KMS-11 (cell line): ENCODE results near the gene ADAM12.

ENCODE experiments used
- H2AFZ ChIP-seq: fragments of 200-600 bp; sonication (generic); 2 replicates; pipeline ENCODE4 v1.6.1; 2016; ENCODE audit warnings: antibody characterized with exemption, mixed run types, low read depth
- H3K27ac ChIP-seq: fragments of 200-600 bp; sonication (generic); 2 replicates; pipeline ENCODE4 v1.6.1; 2016; ENCODE audit warnings: mild to moderate bottlenecking, mixed run types
- H3K27me3 ChIP-seq: fragments of 200-600 bp; sonication (generic); 2 replicates; pipeline ENCODE4 v1.6.1; 2017; ENCODE audit warnings: mild to moderate bottlenecking, low read depth, mixed run types, moderate library complexity; ENCODE audit not compliant: insufficient read depth
- H3K36me3 ChIP-seq: fragments of 200-600 bp; sonication (generic); 2 replicates; pipeline ENCODE4 v1.6.1; 2017; ENCODE audit warnings: mild to moderate bottlenecking, mixed run types; ENCODE audit not compliant: insufficient read depth
- H3K4me1 ChIP-seq: fragments of 200-600 bp; sonication (generic); 2 replicates; pipeline ENCODE4 v1.6.1; 2016; ENCODE audit warnings: mild to moderate bottlenecking, low read depth, mixed run types; ENCODE audit not compliant: poor library complexity, severe bottlenecking
- H3K4me2 ChIP-seq: fragments of 200-600 bp; sonication (generic); 2 replicates; pipeline ENCODE4 v1.7.0; 2016; ENCODE audit warnings: mild to moderate bottlenecking, mixed run types
- H3K4me3 ChIP-seq: fragments of 200-600 bp; sonication (generic); IDR thresholded peaks from 2 replicates; pipeline ENCODE4 v1.6.1; 2017; ENCODE audit warnings: low read depth, low read length, mixed read lengths; ENCODE audit not compliant: insufficient read depth
- H3K79me2 ChIP-seq: fragments of 200-600 bp; sonication (generic); 2 replicates; pipeline ENCODE4 v1.6.1; 2016; ENCODE audit warnings: low read depth, mixed run types; ENCODE audit not compliant: insufficient read depth
- H3K9ac ChIP-seq: fragments of 200-600 bp; sonication (generic); 2 replicates; pipeline ENCODE4 v1.6.1; 2016; ENCODE audit warnings: mild to moderate bottlenecking, mixed run types
- H4K20me1 ChIP-seq: fragments of 200-600 bp; sonication (generic); 2 replicates; pipeline ENCODE4 v1.6.1; 2016; ENCODE audit warnings: mild to moderate bottlenecking, mixed run types; ENCODE audit not compliant: insufficient read depth
- TF ChIP-seq, protein P1 (sequence below): fragments of 200-600 bp; sonication (generic); conservative IDR thresholded peaks from 2 replicates; pipeline ENCODE4 v1.6.1; 2017; ENCODE audit warnings: low read depth, mild to moderate bottlenecking, antibody characterized with exemption, low read length, moderate library complexity, mixed read lengths

Gene ADAM12

DNA sequence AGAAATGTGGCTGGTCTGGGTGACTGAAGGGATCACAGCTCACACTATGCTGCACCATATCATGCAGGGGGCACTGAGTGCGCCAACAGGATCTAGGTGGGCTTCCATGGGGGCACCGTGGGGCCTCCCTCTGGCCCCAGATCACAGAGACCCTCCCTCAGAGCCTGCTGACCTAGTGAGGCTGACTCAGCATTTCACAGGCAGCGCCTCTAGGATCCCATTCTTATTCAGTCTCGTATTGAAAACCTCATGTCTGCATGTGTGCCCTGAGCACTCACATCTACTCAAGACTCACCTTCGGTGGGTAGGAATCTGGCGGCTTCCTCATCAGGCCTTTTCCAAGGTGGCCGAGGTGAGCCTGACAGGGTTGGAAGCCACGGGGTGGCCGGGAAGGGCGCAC is 350.3 kb downstream of the ADAM12 start:
- TF ChIP-seq, protein P1, sequence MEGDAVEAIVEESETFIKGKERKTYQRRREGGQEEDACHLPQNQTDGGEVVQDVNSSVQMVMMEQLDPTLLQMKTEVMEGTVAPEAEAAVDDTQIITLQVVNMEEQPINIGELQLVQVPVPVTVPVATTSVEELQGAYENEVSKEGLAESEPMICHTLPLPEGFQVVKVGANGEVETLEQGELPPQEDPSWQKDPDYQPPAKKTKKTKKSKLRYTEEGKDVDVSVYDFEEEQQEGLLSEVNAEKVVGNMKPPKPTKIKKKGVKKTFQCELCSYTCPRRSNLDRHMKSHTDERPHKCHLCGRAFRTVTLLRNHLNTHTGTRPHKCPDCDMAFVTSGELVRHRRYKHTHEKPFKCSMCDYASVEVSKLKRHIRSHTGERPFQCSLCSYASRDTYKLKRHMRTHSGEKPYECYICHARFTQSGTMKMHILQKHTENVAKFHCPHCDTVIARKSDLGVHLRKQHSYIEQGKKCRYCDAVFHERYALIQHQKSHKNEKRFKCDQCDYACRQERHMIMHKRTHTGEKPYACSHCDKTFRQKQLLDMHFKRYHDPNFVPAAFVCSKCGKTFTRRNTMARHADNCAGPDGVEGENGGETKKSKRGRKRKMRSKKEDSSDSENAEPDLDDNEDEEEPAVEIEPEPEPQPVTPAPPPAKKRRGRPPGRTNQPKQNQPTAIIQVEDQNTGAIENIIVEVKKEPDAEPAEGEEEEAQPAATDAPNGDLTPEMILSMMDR, result no peak
- Histone ChIP-seq H3K4me2 (no peak overlapping the region), H3K9ac (no peak overlapping the region), H3K4me3 (no peak overlapping the region), H3K4me1 (no peaks in the 10 kb centered on the region), H3K27ac (no peak overlapping the region), H2AFZ (no peak overlapping the region), H3K36me3 (no peaks in the 10 kb centered on the region), H3K79me2 (no peaks in the 10 kb centered on the region), H4K20me1 (no peaks in the 10 kb centered on the region), H3K27me3 (no peaks in the 10 kb centered on the region)

DNA sequence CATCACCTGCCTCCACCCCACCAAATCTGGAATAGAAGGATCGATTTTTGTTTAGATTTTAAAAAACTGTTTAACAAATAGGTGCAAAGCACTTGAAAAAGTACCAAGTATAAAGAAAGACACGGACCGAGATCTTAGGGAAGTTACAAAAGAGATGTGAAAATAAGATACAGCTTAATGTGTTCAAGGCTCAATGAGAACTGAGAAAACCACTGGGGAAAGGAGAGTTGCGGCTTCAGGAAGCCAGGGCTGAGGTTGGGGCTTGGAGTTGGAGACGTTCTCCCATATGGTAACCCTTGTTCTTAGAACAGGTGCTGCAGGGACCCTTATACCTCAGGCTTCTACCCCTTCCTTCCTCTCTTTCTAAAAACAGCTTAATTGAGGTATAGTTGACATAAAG is 351.8 kb downstream of the ADAM12 start:
- no peak overlapping the region for H3K9ac ChIP-seq
- TF ChIP-seq, protein P1, result no peak
- H3K4me2 ChIP-seq, result no peak overlapping the region
- H3K27ac ChIP-seq, result no peak overlapping the region
- no peaks in the 10 kb centered on the region for H3K4me1 ChIP-seq
- no peak overlapping the region for H2AFZ ChIP-seq
- H3K36me3 ChIP-seq, result no peaks in the 10 kb centered on the region
- H3K4me3 ChIP-seq, result no peak overlapping the region
- H3K27me3 ChIP-seq, result no peaks in the 10 kb centered on the region
- no peaks in the 10 kb centered on the region for H4K20me1 ChIP-seq
- no peaks in the 10 kb centered on the region for H3K79me2 ChIP-seq

DNA sequence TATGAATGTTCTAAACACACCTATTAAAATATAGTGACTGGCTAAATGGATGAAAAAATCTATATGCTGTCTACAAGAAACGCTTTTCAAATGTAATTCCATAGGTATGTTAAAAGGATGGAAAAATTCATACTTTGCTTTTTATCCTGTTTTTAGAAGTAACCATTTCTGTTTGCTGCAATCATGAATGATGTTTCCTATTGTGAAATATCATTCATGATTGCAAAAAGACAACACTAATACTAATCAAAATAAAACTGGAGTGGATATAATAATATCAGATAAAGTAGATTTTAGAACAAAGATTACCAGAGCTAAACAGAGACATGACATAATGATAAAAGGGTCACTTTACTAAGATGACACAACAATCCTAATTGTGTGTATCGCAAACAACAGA is 353.7 kb downstream of the ADAM12 start:
- Histone ChIP-seq H3K4me3 (no peak overlapping the region), H3K4me2 (no peak overlapping the region), H2AFZ (no peak overlapping the region), H3K36me3 (no peaks in the 10 kb centered on the region), H3K9ac (no peak overlapping the region), H3K4me1 (no peaks in the 10 kb centered on the region), H3K27ac (no peak overlapping the region), H3K79me2 (no peaks in the 10 kb centered on the region), H4K20me1 (no peaks in the 10 kb centered on the region), H3K27me3 (no peaks in the 10 kb centered on the region)
- TF ChIP-seq, protein P1, result no peak

DNA sequence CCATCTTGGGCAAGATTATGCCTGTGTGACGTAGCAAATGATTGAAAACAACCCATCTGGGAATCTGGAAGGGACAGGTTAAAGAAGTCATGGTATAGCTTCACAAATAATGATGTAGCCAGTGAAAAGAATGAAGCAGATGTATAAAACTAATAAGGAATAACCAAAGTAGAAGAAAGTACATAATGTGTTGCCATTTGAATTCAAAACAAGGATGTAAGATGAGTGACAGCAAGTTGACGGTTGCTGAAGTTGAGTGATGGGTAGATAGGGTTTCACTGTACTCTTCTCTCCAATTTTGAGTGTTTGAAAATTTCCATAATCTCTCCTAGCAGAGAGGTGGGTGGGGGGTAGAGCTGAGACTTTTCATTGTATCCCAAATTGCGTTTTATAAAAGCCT is 358.3 kb downstream of the ADAM12 start:
- Histone ChIP-seq H3K79me2 (no peaks in the 10 kb centered on the region), H3K4me1 (no peaks in the 10 kb centered on the region), H4K20me1 (no peaks in the 10 kb centered on the region), H3K9ac (no peak overlapping the region), H3K27me3 (no peaks in the 10 kb centered on the region), H3K27ac (no peak overlapping the region), H3K4me2 (no peak overlapping the region), H3K36me3 (no peaks in the 10 kb centered on the region), H3K4me3 (no peak overlapping the region), H2AFZ (no peak overlapping the region)
- TF ChIP-seq, protein P1, result no peak
